Mucosa of stomach (tissue), 1 donor: ENCODE measurements around the gene PMVK.
A peak's percentile ranks its signal among the peaks of the same experiment; 100 is the strongest.

Experiments
- H3K27me3 ChIP-seq: one replicate; pipeline ENCODE4 v1.7.0; 2013; ENCODE audit warnings: mild to moderate bottlenecking, low read length; ENCODE audit not compliant: control insufficient read depth, insufficient read depth
- H3K36me3 ChIP-seq: one replicate; pipeline ENCODE4 v1.7.0; 2013; ENCODE audit warnings: low read length; ENCODE audit not compliant: control insufficient read depth, insufficient read depth
- H3K4me1 ChIP-seq: one replicate; pipeline ENCODE4 v1.7.0; 2013; ENCODE audit warnings: mild to moderate bottlenecking, low read length; ENCODE audit not compliant: control insufficient read depth, insufficient read depth
- H3K4me3 ChIP-seq: one replicate; pipeline ENCODE4 v1.7.0; 2013; ENCODE audit warnings: low read length
- H3K9ac ChIP-seq: one replicate; pipeline ENCODE4 v1.7.0; 2013; ENCODE audit warnings: mild to moderate bottlenecking, low read length, moderate library complexity
- H3K9me3 ChIP-seq: one replicate; pipeline ENCODE4 v1.7.0; 2013; ENCODE audit warnings: mild to moderate bottlenecking, low read length, moderate library complexity; ENCODE audit not compliant: control insufficient read depth
- donor health status: Pancreatic carcinoma.

PMVK gene

GRCh38 chr1:154972517-154973343 lies 36.2 kb upstream of the PMVK start:
- Histone ChIP-seq H3K4me1 (peaks cover 52% of the 10 kb centered on the region), H3K4me3 (no peak overlapping the region), H3K9ac (peak overlapping the region; percentile 77)

GRCh38 chr1:154972213-154972516 lies 35.6 kb upstream of the PMVK start:
- Histone ChIP-seq H3K4me1 (peaks cover 58% of the 10 kb centered on the region), H3K9ac (peak overlapping the region; percentile 77), H3K9me3 (no peaks in the 10 kb centered on the region), H3K4me3 (no peak overlapping the region), H3K27me3 (no peaks in the 10 kb centered on the region), H3K36me3 (peaks cover 12% of the 10 kb centered on the region)

More at GRCh38 chr1:154972517-154973343, 36.2 kb upstream of the PMVK start:
- H3K36me3 ChIP-seq: peaks cover 6% of the 10 kb centered on the region
- no peaks in the 10 kb centered on the region for H3K9me3 ChIP-seq
- H3K27me3 ChIP-seq: no peaks in the 10 kb centered on the region

- Histone ChIP-seq H3K4me3 (no peak overlapping the region), H3K9me3 (no peaks in the 10 kb centered on the region), H3K36me3 (peaks cover 16% of the 10 kb centered on the region)
These were observed 35.0 kb upstream of the PMVK start for GRCh38 chr1:154971341-154971998.

DNA sequence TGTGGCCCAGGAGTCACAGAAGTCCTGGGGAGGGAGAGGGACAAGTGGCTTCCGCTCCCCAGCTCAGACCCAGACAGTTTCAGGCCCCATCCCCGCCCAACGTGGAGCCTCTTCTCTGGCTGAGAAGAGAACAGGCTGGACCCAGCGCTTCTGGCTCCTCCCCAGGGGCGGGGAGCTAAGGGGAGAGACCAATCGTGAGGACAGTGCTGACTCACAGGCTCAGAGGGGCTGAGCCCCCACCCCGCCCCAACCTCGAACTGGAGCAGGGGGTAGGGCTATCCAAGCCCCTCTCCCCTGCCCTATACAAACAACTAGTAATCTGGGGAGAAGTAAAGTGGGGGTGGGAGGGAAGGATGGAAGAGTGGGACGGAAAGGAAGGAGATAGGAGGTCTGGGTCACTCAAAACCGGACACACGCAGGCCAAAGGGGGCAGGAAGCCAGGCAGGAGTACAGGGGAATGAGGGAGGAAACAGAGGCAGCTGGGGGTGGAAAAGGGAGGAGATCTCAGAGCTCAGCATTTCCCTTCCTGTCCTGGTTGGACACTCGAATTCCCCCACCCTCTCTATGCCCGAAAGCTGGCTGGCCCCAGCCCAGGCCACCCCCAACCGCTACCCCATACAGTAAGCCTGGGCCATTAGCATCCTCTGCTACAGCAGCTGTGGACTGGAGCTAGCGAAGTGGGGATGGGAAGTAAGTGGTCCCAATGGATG lies 34.3 kb upstream of the PMVK start, which contains the start of gene SHC1:
TSS of gene SHC1 (minus strand) at position 117 of the 710 bp plus-strand sequence. CDS start 221 bp downstream, outside the sequence.
- Histone ChIP-seq H3K4me1 (peaks cover 50% of the 10 kb centered on the region), H3K4me3 (no peak within 1 kb of the TSS), H3K9ac (peak within 1 kb of the TSS; percentile 65), H3K9me3 (no peaks in the 10 kb centered on the region), H3K27me3 (no peaks in the 10 kb centered on the region), H3K36me3 (peaks cover 16% of the 10 kb centered on the region)

More at GRCh38 chr1:154971341-154971998, 35.0 kb upstream of the PMVK start:
- Histone ChIP-seq H3K9ac (peak overlapping the region; percentile 65), H3K27me3 (no peaks in the 10 kb centered on the region), H3K4me1 (peaks cover 54% of the 10 kb centered on the region)

- Histone ChIP-seq H3K9ac (peak overlapping the region; percentile 65), H3K4me1 (peaks cover 50% of the 10 kb centered on the region), H3K9me3 (no peaks in the 10 kb centered on the region), H3K4me3 (no peak overlapping the region), H3K36me3 (peaks cover 20% of the 10 kb centered on the region), H3K27me3 (no peaks in the 10 kb centered on the region)
These were observed 33.4 kb upstream of the PMVK start for GRCh38 chr1:154969860-154970452.

DNA sequence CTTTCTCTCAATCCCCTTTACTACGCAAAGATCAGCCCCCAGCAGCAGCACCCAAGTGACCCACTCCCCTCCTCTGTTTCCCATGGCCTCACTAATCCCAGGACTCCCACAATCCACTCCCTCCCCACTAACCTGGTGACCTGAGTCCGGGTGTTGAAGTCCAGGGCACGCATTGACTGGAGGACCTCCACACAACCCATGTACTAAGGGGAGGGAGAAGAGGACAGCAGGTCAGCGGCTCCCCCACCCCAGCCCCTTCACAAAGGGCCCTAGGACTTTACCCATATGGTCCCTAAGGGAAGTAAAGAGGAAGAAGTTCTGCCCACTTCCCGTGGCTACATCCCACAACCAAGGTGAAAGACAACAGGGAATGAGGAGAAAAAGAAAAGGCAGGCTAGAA lies 32.7 kb upstream of the PMVK start:
- Histone ChIP-seq H3K4me3 (no peak overlapping the region), H3K9me3 (no peaks in the 10 kb centered on the region), H3K9ac (peak overlapping the region; percentile 65), H3K27me3 (no peaks in the 10 kb centered on the region), H3K36me3 (peaks cover 20% of the 10 kb centered on the region), H3K4me1 (peaks cover 50% of the 10 kb centered on the region)

DNA sequence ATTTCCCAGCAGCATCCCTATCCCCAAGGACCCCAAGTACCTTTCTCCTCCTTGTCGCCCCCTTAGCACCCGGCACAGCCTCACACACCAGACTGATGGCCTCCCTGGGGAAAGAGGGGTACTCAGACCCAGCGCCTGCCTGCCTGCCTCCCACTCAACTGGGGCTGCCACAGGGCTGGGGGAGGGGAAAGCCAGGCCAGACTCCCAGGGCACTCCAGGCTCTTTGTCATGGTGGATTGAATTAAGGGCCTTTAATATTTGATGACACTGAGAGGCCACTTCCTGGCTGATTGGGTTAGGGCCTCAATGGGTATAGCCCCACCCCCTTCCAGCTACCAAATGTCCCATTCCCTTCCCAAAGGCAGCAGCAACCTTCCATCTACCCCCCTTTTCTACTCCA lies 32.2 kb upstream of the PMVK start:
- Histone ChIP-seq H3K27me3 (no peaks in the 10 kb centered on the region), H3K9ac (peak overlapping the region; percentile 65), H3K9me3 (no peaks in the 10 kb centered on the region), H3K4me3 (no peak overlapping the region), H3K36me3 (peaks cover 20% of the 10 kb centered on the region), H3K4me1 (peaks cover 50% of the 10 kb centered on the region)

- peaks cover 20% of the 10 kb centered on the region for H3K36me3 ChIP-seq
- no peaks in the 10 kb centered on the region for H3K9me3 ChIP-seq
- no peak overlapping the region for H3K4me3 ChIP-seq
- H3K27me3 ChIP-seq: no peaks in the 10 kb centered on the region
- H3K9ac ChIP-seq: peak overlapping the region; percentile 22
- H3K4me1 ChIP-seq: peaks cover 53% of the 10 kb centered on the region
These were observed 30.9 kb upstream of the PMVK start for GRCh38 chr1:154967331-154967950.

DNA sequence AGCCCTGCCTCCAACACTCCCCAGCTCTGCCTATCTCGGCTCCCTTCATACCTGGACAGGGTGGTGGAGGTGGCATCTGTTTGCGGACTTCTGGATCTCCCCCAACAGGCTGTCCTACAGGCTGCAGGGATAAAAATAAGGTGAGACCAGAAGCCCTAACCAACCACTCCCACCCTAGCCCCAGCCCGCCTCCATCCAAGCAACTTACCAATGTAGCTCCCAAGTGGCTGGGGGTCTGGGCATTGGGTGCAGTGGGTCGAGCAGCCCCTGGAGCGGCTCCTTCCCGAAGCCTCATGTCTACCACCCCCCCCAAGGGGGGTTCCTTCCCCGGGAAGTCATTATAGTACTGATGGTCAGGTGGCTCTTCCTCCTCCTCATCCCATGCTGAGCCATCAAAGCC lies 29.6 kb upstream of the PMVK start:
- Histone ChIP-seq H3K4me3 (no peak overlapping the region), H3K9me3 (no peaks in the 10 kb centered on the region), H3K9ac (no peak overlapping the region), H3K27me3 (no peaks in the 10 kb centered on the region), H3K36me3 (peaks cover 20% of the 10 kb centered on the region), H3K4me1 (peaks cover 43% of the 10 kb centered on the region)

DNA sequence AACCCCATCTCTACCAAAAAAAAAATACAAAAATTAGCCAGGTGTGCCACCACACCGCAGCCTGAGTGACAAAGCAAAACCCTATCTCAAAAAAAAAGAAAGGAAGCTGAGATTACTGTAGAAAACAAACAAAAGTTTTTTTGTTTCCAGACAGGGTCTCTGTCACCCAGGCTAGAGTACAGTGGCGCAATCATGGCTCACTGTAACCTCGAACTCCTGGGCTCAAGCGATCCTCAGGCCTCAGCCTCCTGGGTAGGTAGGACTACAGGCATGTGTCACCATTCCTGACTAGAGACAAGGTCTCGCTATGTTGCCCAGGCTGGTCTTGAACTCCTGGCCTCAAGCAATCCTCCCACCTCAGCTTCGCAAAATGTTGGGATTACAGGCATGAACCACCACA lies 27.8 kb upstream of the PMVK start:
- Histone ChIP-seq H3K4me1 (peaks cover 34% of the 10 kb centered on the region), H3K27me3 (no peaks in the 10 kb centered on the region), H3K36me3 (peaks cover 16% of the 10 kb centered on the region), H3K4me3 (no peak overlapping the region), H3K9me3 (no peaks in the 10 kb centered on the region), H3K9ac (no peak overlapping the region)

DNA sequence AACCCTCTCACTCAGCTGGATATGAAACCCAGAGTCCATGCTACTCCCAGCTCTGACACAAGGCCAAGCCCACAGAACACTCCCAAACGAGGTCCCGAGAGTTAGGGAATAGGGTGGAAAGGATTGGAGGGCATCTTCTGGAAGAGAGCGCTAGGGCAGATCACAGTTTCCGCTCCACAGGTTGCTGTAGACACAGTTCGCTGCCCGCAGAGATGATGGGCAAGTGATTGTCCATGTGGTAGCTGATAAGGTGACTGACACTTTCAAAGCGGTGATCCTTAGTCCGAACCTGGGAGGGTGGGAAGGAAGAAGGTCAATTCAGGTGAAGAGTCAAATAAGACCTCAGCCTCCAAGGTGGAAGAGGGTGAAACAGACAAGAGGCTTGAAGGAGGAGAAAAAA lies 27.1 kb upstream of the PMVK start:
- Histone ChIP-seq H3K4me1 (peaks cover 33% of the 10 kb centered on the region), H3K27me3 (no peaks in the 10 kb centered on the region), H3K36me3 (peaks cover 15% of the 10 kb centered on the region)

More for the DNA sequence above, 27.1 kb upstream of the PMVK start:
- no peaks in the 10 kb centered on the region for H3K9me3 ChIP-seq
- no peak overlapping the region for H3K4me3 ChIP-seq
- H3K9ac ChIP-seq: no peak overlapping the region
